HEK293 (cell line): ENCODE data around the gene GNPDA1.

ENCODE experiments used
- HOXA7 ChIP-seq: sonication (generic); formaldehyde crosslinking; IDR thresholded peaks from 2 replicates; pipeline ENCODE4 v1.8.1; 2022; ENCODE audit warnings: missing genetic modification reagents, borderline replicate concordance
- SP2 ChIP-seq: fragments of 450-650 bp; formaldehyde crosslinking; IDR thresholded peaks from 2 replicates; pipeline ENCODE4 v1.5.1; 2016; ENCODE audit warnings: missing biosample characterization, missing genetic modification characterization
- TCF7L2 ChIP-seq: IDR thresholded peaks from 2 replicates; pipeline ENCODE4 v1.6.1; 2011; ENCODE audit warnings: low read depth, mild to moderate bottlenecking, inconsistent platforms, low read length, moderate library complexity, borderline replicate concordance
- ZBTB8A ChIP-seq: fragments of 450-650 bp; formaldehyde crosslinking; IDR thresholded peaks from 2 replicates; pipeline ENCODE4 v1.5.1; 2016; ENCODE audit warnings: missing biosample characterization, missing genetic modification characterization
- ZIC2 ChIP-seq: fragments of 450-650 bp; formaldehyde crosslinking; IDR thresholded peaks from 2 replicates; pipeline ENCODE4 v1.5.1; 2016; ENCODE audit warnings: missing biosample characterization, missing genetic modification characterization
- ZNF24 ChIP-seq: fragments of 450-650 bp; formaldehyde crosslinking; IDR thresholded peaks from 2 replicates; pipeline ENCODE4 v1.5.1; 2016; ENCODE audit warnings: missing biosample characterization, missing genetic modification characterization
- ZNF660 ChIP-seq: fragments of 450-650 bp; IDR thresholded peaks from 2 replicates; pipeline ENCODE4 v1.5.1; 2018; ENCODE audit warnings: missing biosample characterization, mild to moderate bottlenecking, missing genetic modification characterization
- ZNF664 ChIP-seq: fragments of 450-650 bp; formaldehyde crosslinking; IDR thresholded peaks from 2 replicates; pipeline ENCODE4 v1.5.1; 2016; ENCODE audit warnings: missing biosample characterization, missing genetic modification characterization
- ZNF707 ChIP-seq: fragments of 450-650 bp; formaldehyde crosslinking; IDR thresholded peaks from 2 replicates; pipeline ENCODE4 v1.5.1; 2016; ENCODE audit warnings: missing biosample characterization, missing genetic modification characterization
- TF ChIP-seq, protein P1 (sequence below): fragments of 450-650 bp; formaldehyde crosslinking; IDR thresholded peaks from 2 replicates; pipeline ENCODE4 v1.5.1; 2017; ENCODE audit warnings: missing biosample characterization, missing genetic modification characterization
- TF ChIP-seq, protein P2 (sequence below): fragments of 450-650 bp; formaldehyde crosslinking; IDR thresholded peaks from 2 replicates; pipeline ENCODE4 v1.5.1; 2016; ENCODE audit warnings: missing biosample characterization, missing genetic modification characterization
- TF ChIP-seq, protein P3 (sequence below): fragments of 450-650 bp; formaldehyde crosslinking; IDR thresholded peaks from 2 replicates; pipeline ENCODE4 v1.5.1; 2016; ENCODE audit warnings: missing biosample characterization, missing genetic modification characterization
- TF ChIP-seq, protein P4 (sequence below): fragments of 450-650 bp; formaldehyde crosslinking; IDR thresholded peaks from 2 replicates; pipeline ENCODE4 v1.5.1; 2016; ENCODE audit warnings: missing biosample characterization, missing genetic modification characterization

DNA sequence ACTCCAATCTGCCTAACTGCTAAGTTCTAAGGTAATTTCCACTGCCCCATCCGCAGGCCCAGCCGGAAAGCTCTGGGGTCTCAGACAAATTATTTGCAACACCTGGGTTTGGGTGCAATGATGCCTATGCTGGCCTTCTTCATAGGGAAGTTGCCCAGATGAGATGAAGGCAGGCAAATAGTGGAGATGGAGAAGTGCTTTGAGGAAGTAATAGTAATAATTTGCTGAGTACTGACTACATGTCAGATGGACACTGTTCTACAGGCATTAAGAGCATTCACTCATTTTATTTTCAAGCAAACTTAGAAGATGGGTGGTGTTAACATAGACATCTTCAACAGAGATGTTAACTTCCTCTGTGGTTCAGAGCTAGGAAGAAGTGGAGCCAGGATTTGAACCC is 58.6 kb downstream of the GNPDA1 start:
- TF ChIP-seq ZBTB8A (tag by site-specific recombination), result no peak
- TF ChIP-seq ZNF664 (tag by site-specific recombination), result no peak
- TF ChIP-seq SP2 (tag by site-specific recombination), result no peak
- TF ChIP-seq, protein P1, sequence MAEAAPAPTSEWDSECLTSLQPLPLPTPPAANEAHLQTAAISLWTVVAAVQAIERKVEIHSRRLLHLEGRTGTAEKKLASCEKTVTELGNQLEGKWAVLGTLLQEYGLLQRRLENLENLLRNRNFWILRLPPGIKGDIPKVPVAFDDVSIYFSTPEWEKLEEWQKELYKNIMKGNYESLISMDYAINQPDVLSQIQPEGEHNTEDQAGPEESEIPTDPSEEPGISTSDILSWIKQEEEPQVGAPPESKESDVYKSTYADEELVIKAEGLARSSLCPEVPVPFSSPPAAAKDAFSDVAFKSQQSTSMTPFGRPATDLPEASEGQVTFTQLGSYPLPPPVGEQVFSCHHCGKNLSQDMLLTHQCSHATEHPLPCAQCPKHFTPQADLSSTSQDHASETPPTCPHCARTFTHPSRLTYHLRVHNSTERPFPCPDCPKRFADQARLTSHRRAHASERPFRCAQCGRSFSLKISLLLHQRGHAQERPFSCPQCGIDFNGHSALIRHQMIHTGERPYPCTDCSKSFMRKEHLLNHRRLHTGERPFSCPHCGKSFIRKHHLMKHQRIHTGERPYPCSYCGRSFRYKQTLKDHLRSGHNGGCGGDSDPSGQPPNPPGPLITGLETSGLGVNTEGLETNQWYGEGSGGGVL, result no peak
- TF ChIP-seq, protein P2, sequence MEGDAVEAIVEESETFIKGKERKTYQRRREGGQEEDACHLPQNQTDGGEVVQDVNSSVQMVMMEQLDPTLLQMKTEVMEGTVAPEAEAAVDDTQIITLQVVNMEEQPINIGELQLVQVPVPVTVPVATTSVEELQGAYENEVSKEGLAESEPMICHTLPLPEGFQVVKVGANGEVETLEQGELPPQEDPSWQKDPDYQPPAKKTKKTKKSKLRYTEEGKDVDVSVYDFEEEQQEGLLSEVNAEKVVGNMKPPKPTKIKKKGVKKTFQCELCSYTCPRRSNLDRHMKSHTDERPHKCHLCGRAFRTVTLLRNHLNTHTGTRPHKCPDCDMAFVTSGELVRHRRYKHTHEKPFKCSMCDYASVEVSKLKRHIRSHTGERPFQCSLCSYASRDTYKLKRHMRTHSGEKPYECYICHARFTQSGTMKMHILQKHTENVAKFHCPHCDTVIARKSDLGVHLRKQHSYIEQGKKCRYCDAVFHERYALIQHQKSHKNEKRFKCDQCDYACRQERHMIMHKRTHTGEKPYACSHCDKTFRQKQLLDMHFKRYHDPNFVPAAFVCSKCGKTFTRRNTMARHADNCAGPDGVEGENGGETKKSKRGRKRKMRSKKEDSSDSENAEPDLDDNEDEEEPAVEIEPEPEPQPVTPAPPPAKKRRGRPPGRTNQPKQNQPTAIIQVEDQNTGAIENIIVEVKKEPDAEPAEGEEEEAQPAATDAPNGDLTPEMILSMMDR, result no peak
- TF ChIP-seq ZNF707, result no peak
- no peak for TF ChIP-seq HOXA7
- no peak for TF ChIP-seq ZNF660 (tag by site-specific recombination)
- TF ChIP-seq, protein P3, sequence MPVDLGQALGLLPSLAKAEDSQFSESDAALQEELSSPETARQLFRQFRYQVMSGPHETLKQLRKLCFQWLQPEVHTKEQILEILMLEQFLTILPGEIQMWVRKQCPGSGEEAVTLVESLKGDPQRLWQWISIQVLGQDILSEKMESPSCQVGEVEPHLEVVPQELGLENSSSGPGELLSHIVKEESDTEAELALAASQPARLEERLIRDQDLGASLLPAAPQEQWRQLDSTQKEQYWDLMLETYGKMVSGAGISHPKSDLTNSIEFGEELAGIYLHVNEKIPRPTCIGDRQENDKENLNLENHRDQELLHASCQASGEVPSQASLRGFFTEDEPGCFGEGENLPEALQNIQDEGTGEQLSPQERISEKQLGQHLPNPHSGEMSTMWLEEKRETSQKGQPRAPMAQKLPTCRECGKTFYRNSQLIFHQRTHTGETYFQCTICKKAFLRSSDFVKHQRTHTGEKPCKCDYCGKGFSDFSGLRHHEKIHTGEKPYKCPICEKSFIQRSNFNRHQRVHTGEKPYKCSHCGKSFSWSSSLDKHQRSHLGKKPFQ (tag by site-specific recombination), result no peak
- TF ChIP-seq, protein P4, sequence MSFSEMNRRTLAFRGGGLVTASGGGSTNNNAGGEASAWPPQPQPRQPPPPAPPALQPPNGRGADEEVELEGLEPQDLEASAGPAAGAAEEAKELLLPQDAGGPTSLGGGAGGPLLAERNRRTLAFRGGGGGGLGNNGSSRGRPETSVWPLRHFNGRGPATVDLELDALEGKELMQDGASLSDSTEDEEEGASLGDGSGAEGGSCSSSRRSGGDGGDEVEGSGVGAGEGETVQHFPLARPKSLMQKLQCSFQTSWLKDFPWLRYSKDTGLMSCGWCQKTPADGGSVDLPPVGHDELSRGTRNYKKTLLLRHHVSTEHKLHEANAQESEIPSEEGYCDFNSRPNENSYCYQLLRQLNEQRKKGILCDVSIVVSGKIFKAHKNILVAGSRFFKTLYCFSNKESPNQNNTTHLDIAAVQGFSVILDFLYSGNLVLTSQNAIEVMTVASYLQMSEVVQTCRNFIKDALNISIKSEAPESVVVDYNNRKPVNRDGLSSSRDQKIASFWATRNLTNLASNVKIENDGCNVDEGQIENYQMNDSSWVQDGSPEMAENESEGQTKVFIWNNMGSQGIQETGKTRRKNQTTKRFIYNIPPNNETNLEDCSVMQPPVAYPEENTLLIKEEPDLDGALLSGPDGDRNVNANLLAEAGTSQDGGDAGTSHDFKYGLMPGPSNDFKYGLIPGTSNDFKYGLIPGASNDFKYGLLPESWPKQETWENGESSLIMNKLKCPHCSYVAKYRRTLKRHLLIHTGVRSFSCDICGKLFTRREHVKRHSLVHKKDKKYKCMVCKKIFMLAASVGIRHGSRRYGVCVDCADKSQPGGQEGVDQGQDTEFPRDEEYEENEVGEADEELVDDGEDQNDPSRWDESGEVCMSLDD (tag by site-specific recombination), result no peak
- TF ChIP-seq ZIC2 (tag by site-specific recombination), result no peak
- no peak for TF ChIP-seq ZNF24
- TF ChIP-seq TCF7L2, result no peak
